Raji (cell line): ENCODE results near the gene SLC6A8.

Source experiments
- POLR2A ChIP-seq: IDR thresholded peaks from 2 replicates; pipeline ENCODE4 v1.6.1; 2011; ENCODE audit warnings: low read depth, low read length, control low read depth; ENCODE audit not compliant: insufficient read depth

The SLC6A8 gene

DNA sequence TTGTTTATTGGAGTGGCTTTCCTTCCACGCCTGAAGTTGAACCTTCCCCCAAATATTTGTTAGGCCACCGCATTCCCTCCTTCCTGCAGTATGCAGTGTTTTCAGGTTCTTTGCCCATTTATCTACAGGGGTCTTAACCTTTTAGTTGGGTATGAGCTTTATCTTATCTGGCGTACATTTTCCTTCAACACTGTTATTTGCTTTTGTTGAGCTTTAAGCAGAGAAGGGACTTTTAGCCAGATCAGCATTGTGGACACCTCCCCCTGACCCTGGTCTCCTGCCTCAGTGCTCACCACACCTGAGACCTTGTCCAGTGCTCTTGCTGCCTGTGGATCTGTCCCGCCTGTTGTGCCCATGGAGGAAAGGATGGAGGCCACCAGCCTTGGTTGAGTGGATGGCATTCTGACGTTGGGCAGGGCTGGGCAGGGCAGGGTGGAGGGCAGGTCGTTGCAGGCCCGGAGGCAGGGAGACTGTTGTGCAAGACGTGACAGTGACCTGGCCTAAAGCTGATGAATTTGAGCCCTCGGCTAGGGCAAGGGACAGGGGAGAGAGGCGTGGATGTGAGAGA, 41.7 kb upstream of the SLC6A8 start:
- no peak for TF ChIP-seq POLR2A

DNA sequence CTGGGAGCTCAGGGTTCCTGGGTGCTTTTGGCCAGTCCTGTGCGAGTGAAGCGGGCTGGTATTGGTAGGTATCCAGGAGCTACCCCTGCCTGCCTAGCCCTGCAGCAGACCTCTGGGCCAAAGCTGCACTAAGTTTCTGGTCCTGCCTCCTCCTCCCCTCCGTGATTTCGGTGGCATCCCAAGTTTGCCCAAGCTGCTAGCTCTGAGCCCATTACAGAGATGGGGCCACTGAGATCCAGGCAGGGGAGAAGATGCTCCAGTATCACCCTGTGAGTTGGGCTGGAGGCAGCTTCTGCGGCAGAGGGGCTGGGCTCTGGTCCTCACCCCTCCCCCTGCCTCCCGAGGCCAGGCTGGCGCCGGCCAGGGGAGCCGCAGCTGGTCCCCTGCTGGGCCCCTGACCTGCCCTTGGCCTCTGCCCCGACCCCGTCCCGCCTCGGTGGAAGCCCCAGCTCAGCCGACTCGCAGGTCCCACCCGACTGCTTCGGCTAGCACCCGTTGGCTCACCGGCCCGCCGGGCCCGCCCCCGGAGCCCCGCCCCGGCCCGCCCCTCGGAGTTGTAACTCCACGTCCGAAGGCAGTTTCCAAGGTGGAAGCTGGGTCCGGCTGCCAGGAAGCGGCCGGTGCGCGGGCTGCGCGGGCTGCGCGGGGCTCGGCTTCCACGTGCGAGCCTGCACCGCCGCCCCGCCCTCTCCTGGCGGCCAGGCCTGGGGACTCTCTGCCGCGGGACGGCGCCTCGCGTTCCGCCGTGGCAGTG, 40.9 kb upstream of the SLC6A8 start, which contains the start of gene DUSP9:
Gene DUSP9 (plus strand): TSS at position 584 of the 754 bp plus-strand sequence. CDS start 751 bp downstream, outside the sequence.
- TF ChIP-seq POLR2A, result no peak

DNA sequence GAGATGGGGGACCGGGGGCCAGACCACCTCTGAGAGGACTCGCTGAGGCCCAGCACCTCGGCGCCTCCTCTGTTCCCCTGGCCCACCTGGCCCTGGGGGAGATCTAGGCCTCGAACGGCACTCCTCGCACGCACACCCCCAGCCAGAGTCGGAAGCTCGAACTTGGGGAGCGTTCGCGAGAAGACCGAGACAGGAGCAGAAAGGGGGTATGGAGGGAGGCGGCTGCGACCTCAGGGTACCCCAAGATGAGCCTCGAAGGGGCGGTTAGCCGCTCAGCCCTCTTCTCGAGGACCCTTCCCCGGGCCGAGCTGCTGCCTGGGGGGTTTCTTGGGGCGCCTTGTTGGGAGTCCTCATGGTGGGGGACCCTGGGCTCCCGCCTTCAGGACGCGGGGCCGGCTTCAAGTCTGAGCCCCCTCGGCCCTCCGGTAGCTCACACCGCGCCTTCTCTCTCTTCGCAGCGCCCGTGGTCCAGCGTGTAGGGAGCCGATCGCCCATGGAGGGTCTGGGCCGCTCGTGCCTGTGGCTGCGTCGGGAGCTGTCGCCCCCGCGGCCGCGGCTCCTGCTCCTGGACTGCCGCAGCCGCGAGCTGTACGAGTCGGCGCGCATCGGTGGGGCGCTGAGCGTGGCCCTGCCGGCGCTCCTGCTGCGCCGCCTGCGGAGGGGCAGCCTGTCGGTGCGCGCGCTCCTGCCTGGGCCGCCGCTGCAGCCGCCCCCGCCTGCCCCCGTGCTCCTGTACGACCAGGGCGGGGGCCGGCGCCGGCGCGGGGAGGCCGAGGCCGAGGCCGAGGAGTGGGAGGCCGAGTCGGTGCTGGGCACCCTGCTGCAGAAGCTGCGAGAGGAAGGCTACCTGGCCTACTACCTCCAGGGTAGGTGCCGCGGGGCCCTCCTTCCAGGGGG, 40.0 kb upstream of the SLC6A8 start:
- TF ChIP-seq POLR2A, result no peak

DNA sequence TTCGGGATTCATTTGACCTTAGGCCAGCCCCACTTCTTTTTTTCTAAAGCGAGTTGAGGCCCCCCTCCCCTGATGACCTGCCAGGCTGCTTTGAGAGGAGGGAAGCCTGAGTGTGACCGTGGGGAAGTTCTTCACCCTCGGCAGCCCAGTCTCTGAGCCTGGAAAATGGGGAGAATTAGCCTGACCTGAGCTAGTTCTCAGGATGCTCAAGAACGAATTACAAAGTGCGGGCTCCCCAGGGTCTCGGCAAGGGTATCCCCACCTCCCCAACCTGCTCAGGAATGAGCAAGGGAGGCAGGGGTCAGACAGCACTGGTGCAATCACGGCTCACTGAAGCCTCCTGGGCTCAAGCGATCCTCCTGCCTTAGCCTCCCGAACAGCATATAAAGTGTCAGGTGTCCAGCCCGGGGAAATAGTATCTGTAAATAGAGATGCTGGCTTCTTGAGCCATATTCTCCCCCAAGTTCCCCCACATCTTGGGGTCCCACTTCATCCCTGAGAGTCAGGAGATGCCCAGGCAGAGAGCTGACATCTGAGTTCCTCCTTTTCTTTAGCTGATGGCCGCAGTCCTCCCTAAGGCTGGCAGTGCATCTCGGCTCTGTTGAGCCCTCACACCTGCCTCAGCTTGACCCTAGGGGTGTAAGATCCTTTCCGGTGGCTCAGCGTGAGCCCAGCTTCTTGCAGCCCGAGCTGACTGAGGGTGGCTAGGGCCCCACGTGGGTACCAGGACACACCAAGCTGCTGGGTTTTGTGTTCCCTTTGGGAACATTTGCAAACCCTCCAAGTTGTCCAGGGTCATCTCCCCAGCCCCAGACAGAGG, 39.2 kb upstream of the SLC6A8 start:
- no peak for TF ChIP-seq POLR2A

DNA sequence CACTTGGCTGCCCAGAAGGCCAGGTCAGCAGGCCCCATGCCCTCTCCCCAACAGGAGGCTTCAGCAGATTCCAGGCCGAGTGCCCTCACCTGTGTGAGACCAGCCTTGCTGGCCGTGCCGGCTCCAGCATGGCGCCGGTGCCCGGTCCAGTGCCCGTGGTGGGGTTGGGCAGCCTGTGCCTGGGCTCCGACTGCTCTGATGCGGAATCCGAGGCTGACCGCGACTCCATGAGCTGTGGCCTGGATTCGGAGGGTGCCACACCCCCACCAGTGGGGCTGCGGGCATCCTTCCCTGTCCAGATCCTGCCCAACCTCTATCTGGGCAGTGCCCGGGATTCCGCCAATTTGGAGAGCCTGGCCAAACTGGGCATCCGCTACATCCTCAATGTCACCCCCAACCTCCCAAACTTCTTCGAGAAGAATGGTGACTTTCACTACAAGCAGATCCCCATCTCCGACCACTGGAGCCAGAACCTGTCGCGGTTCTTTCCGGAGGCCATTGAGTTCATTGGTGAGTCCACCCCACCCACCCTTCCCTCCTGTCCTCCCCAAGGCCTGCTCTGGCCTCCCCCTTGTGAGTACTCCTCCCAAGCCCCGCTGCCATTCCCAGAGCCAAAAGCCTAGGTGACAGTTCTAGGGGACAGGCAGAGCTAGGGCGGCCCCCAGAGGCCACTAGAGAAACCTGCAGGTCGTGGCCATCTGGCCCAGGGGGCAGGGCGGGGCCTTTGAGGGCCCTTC, 38.4 kb upstream of the SLC6A8 start:
- TF ChIP-seq POLR2A, result no peak

DNA sequence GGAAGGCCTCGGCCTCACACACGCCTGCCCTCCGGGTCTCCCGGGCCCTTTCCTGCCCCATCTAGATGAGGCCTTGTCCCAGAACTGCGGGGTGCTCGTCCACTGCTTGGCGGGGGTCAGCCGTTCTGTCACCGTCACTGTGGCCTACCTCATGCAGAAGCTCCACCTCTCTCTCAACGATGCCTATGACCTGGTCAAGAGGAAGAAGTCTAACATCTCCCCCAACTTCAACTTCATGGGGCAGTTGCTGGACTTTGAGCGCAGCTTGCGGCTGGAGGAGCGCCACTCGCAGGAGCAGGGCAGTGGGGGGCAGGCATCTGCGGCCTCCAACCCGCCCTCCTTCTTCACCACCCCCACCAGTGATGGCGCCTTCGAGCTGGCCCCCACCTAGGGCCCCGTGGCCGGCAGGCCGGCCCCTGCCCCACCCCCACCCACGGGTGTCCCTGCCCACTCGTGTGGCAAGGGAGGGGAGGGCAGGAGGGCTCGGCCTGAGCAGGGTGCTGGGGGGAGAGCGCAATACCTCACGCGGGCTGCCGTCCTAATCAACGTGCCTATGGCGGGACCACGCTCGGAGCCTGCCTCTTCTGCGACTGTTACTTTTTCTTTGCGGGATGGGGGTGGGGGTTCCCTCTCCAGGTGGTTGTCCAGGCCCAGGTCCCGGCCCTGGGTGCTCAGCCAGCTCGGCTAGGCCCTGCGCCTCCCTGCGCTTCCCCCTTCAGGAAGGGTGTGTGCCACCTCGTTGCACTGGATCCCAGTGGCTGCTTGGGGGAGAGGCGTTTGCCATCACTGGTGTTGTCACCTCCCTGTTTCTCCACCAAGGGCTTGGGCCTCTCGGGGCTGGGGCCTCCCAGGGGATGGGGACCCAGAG, 37.6 kb upstream of the SLC6A8 start:
- TF ChIP-seq POLR2A, result no peak

- no peak for TF ChIP-seq POLR2A
Observed at GRCh38 chrX:153650959-153651358, 36.8 kb upstream of the SLC6A8 start.

DNA sequence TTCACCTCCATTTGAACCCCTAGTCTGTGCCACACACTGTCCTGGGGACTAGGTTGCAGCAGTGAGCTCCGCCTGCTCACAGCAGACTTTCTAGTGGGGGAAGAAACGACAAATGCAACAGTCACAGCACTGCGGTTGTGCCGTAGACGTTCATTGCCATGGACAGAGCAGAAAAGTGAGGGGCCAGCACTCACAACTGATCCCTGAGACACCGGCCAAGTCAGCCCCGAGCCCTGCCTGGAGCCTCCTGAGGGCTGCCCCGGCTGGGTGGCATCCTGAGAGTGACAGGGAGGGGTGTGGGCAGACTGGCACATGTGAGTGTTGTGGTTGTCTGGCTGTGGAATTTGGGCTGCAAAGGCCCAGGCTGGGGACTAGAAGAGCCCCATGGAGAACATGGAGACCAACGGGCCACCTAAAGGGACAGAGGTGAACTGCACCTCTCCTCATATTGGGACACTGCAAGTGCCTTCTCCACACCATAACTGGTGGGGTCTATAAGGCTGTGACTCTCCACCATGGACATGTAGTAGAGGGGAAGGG, 36.1 kb upstream of the SLC6A8 start:
- no peak for TF ChIP-seq POLR2A

GRCh38 chrX:153653556-153653955, 34.2 kb upstream of the SLC6A8 start:
- TF ChIP-seq POLR2A, result no peak

GRCh38 chrX:153657161-153657560, 30.6 kb upstream of the SLC6A8 start:
- TF ChIP-seq POLR2A, result no peak

- TF ChIP-seq POLR2A, result no peak
Observed at GRCh38 chrX:153659268-153659667, 28.5 kb upstream of the SLC6A8 start.

GRCh38 chrX:153662266-153662665, 25.5 kb upstream of the SLC6A8 start:
- TF ChIP-seq POLR2A, result no peak

DNA sequence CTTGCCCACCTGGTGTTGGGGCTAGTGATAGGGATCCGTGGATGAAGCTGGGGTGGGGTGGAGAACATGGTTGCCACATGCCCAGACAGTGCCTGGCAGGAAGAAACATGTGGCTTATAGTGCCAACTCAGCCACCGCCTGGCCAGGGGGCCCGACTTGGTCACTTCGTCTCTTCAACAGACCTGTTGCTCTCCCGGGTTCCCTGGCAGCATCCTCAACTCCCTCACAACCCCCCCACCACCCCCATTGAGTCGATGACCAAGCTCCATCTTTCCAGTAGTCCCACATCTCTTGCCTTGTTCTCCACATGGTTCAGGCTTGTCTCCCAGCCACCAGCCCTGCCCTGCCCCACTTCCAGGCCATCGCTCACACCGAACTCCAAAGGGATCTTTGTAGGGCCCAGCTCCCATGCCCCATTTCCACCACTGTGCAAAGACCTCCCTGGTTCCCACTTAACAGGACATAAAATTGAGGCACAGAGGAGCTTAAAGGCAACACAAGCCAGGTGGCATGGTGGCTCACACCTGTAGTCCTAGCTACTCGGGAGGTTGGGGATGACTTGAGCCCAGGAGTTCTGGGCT, 21.9 kb upstream of the SLC6A8 start:
- TF ChIP-seq POLR2A, result no peak
